ENCODE measurements around the gene GPR45.

DNA sequence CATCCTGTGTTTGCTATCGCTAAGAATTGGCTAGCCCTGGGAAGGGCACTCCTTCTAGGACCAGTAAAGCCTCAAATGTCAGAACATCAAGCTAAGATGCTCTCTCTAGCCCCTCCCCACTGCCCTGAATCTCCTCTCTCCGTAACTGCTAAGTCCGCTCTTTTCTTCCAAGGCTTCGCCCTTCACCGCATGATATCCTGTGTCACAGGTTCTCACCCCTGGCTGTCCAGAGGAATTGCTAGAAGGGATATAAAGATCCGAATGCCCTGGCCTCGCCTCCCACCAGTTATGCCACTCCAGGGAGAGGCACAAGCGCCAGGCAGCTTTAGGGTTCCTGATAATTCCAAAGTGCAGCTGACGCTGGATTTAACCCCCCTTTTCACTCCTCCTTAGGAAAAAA lies 17.1 kb upstream of the GPR45 start:
- no peak for TF ChIP-seq MXI1 (conservative IDR thresholded peaks at IDR 0.05; ENCODE audit: poor library complexity, severe bottlenecking)
- TF ChIP-seq, protein P1, sequence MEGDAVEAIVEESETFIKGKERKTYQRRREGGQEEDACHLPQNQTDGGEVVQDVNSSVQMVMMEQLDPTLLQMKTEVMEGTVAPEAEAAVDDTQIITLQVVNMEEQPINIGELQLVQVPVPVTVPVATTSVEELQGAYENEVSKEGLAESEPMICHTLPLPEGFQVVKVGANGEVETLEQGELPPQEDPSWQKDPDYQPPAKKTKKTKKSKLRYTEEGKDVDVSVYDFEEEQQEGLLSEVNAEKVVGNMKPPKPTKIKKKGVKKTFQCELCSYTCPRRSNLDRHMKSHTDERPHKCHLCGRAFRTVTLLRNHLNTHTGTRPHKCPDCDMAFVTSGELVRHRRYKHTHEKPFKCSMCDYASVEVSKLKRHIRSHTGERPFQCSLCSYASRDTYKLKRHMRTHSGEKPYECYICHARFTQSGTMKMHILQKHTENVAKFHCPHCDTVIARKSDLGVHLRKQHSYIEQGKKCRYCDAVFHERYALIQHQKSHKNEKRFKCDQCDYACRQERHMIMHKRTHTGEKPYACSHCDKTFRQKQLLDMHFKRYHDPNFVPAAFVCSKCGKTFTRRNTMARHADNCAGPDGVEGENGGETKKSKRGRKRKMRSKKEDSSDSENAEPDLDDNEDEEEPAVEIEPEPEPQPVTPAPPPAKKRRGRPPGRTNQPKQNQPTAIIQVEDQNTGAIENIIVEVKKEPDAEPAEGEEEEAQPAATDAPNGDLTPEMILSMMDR (IDR thresholded peaks at IDR 0.05; ENCODE audit: poor library complexity, severe bottlenecking), result no peak
- TF ChIP-seq POLR2AphosphoS5 (IDR thresholded peaks at IDR 0.05), result no peak
